Stimulated activated naive CD8-positive, alpha-beta T cell treated with anti-CD3 and anti-CD28 coated beads, Interleukin-15, Interleukin-2, amounts not matched to agents 100 ng/mL and 50 ng/mL, for 24 hours (primary cell): Measurements from ENCODE around the gene C1RL.

Source experiments
- H3K27ac Mint-ChIP-seq: one replicate; pipeline ENCODE4 v1.8.0; 2021; ENCODE audit warnings: mild to moderate bottlenecking, mixed read lengths
- H3K27me3 Mint-ChIP-seq: one replicate; pipeline ENCODE4 v1.8.0; 2021; ENCODE audit warnings: mixed read lengths
- H3K36me3 Mint-ChIP-seq: one replicate; pipeline ENCODE4 v1.8.0; 2021; ENCODE audit warnings: low read depth, mixed read lengths
- H3K4me1 Mint-ChIP-seq: one replicate; pipeline ENCODE4 v1.8.0; 2021; ENCODE audit warnings: low read depth, mixed read lengths
- H3K4me3 Mint-ChIP-seq: one replicate; pipeline ENCODE4 v1.8.0; 2021; ENCODE audit warnings: mild to moderate bottlenecking, mixed read lengths
- H3K9me3 Mint-ChIP-seq: one replicate; pipeline ENCODE4 v1.8.0; 2021; ENCODE audit warnings: mixed read lengths

Gene C1RL

DNA sequence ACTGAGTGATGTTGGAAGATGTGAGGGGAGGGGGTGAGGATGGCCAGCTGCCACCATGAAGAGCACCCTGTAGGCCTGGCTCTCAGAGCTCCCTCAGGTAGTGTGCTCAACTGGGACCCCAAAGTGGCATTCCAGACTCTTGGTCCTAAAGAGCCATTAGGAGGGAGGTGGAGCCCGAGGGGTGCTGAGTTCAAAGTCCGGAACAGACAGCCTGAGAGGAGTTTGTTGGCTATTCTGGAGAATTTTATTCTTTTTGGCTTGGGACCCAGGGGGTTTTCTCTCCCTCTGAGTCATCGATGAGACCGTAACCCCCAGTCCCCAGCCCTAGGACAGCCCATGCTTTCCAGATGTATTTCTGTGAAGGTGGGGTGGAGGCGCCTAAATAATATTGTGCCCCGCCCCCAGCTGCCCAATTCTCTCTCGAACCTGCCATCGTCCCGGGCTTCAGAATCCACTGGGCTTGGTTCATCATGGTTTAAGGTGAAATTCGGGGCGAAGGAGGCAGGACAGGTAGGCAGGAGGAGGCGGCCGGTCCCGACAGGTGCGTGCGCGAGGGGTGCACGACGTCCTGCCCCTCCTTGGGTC, 20.4 kb upstream of the C1RL start:
- Mint-ChIP-seq H3K27me3 (no peaks in the 10 kb centered on the region), H3K9me3 (no peaks in the 10 kb centered on the region), H3K27ac (no peak overlapping the region), H3K36me3 (no peaks in the 10 kb centered on the region), H3K4me1 (peaks cover 35% of the 10 kb centered on the region), H3K4me3 (peak overlapping the region; percentile 90)

GRCh38 chr12:7128681-7129286, 19.8 kb upstream of the C1RL start, which contains the start of gene RBP5:
Gene RBP5 (minus strand): TSS chr12:7128889. CDS start chr12:7128775, 114 bp downstream.
- Mint-ChIP-seq H3K9me3 (no peaks in the 10 kb centered on the region), H3K36me3 (no peaks in the 10 kb centered on the region), H3K27me3 (no peaks in the 10 kb centered on the region), H3K4me3 (peak within 1 kb of the TSS; percentile 90), H3K4me1 (peaks cover 35% of the 10 kb centered on the region), H3K27ac (no peak within 1 kb of the TSS)

- Mint-ChIP-seq H3K27ac (no peak overlapping the region), H3K27me3 (no peaks in the 10 kb centered on the region), H3K9me3 (no peaks in the 10 kb centered on the region), H3K4me3 (no peak overlapping the region), H3K4me1 (peaks cover 35% of the 10 kb centered on the region), H3K36me3 (no peaks in the 10 kb centered on the region)
These were observed 19.1 kb upstream of the C1RL start for GRCh38 chr12:7127916-7128626.

GRCh38 chr12:7125632-7126227, 16.7 kb upstream of the C1RL start:
- H3K27me3 Mint-ChIP-seq = no peaks in the 10 kb centered on the region
- no peak overlapping the region for H3K27ac Mint-ChIP-seq
- H3K4me3 Mint-ChIP-seq = no peak overlapping the region
- no peaks in the 10 kb centered on the region for H3K9me3 Mint-ChIP-seq
- peaks cover 4% of the 10 kb centered on the region for H3K36me3 Mint-ChIP-seq
- H3K4me1 Mint-ChIP-seq = peaks cover 15% of the 10 kb centered on the region

DNA sequence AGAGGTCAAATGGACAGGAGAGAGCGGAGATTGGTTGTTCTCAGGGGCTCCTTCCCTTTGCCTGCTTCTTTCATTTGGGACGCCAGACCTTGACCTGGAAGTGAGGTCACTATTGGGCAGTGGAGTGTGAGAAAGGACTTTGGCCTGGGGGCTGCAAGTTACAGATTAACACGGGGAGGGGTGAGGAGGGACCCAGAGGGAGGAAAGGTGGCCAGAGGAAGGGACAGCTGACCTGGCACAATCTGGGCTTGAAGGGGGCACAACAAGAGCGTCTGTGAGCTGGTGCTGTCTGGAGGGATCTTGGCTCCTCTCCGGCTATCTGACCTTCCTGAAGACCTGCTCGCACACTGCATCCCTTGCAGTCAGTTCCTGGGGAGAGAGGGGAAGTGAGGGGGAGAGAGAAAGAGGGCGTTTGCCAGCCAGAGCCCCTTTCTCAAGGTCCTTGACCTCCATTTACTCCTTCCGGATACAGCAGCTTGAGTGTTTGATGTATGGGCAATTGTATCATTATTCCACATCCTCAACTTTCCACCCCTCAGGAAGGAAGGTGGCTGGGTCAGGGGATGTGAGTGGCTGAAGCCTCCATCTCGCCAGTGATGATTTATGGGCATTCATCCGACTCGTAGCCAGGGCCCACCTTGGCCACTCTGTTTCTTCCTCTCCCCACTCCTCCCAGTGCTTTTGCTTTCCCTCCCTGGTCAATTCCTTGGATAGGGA, 14.9 kb upstream of the C1RL start:
- no peak overlapping the region for H3K4me3 Mint-ChIP-seq
- no peaks in the 10 kb centered on the region for H3K27me3 Mint-ChIP-seq
- peaks cover 4% of the 10 kb centered on the region for H3K36me3 Mint-ChIP-seq
- no peak overlapping the region for H3K27ac Mint-ChIP-seq
- peaks cover 2% of the 10 kb centered on the region for H3K4me1 Mint-ChIP-seq
- H3K9me3 Mint-ChIP-seq = no peaks in the 10 kb centered on the region

DNA sequence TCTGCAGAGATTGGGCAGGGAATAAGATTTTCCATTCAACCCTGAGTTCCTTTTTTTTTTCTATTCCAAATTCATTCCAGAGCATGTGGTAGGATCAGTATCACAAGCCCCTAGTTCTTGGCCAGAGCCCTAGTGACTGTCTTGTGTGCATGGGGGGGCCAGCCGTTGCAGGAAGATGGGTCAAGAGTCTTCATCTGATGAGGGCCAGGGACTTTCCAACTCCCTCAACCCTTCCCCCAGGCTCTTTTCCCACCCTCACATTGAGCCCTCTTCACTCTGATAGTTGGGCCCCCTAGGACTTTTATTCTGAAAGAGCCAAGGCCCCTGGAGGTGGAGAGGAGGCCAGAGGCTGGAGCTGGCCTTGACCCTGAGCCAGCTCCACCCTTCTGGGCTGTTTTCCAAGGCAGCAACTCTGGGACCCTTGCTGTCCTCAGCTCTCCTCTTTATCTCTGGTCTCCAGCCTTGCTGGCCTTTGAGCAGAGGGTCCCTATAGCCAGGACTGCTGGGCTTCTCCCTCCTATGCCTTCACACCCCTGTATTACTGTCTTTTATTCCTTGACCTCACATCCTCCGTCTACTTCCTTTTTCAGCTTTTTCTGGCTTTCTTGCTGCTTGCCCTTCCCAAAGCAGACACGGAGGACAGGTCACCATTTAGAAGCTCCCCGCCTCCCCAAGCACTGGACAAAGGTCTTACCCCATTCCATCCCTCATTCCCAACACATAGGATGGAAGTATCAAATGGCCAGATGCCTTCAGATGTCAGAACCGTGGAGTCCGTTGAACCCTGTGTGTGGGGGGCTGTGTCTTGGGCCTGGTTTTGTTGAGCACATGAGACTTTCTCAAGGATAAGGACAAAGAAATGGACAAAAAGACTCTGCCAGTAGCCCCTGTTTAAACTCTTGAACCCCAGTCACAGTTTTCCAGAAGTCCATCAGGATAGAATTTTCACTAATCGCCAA, 14.1 kb upstream of the C1RL start:
- no peaks in the 10 kb centered on the region for H3K4me1 Mint-ChIP-seq
- no peak overlapping the region for H3K4me3 Mint-ChIP-seq
- no peaks in the 10 kb centered on the region for H3K27me3 Mint-ChIP-seq
- H3K36me3 Mint-ChIP-seq = peaks cover 11% of the 10 kb centered on the region
- no peak overlapping the region for H3K27ac Mint-ChIP-seq
- H3K9me3 Mint-ChIP-seq = no peaks in the 10 kb centered on the region

DNA sequence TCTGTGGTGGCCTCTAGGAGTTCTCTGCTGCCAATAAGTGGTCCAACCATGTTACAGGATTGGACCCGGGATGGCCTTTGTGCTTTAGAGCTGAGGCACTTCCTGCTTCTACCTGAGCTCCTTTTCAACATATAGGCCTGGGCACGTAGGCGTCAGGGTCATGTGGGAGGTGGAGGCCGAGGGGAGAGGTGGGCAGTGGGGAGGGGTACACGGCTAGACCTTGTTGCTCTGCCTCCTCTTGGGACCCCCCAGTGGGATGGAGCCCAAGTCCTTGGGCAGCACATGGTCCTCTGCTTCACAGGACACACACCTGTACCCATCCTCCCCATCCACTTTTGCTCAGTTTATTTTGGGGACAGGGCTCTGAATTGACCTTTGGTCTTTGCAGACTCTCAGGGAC, 12.3 kb upstream of the C1RL start:
- Mint-ChIP-seq H3K9me3 (no peaks in the 10 kb centered on the region), H3K27ac (no peak overlapping the region), H3K27me3 (no peaks in the 10 kb centered on the region), H3K36me3 (peaks cover 21% of the 10 kb centered on the region), H3K4me3 (no peak overlapping the region), H3K4me1 (no peaks in the 10 kb centered on the region)

DNA sequence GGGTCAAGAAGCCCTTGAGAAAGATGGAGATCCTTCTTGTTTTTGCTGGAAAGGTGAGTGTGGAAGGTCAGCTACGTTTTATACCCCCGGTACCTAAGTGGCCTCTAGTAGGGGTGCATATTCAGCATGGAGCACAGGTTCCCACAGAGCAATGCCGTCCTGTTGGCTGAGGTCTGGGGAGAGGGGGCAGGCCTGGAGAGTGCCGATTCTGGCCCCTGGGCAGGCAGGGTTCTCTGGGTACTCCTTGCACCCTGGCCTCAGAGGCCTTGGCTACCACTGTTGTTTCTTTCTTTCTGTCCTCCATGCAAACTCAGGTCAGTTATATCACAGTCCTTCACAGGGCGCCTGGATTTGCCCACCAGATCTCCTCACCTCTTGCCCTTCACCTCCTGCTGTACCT, 11.2 kb upstream of the C1RL start:
- Mint-ChIP-seq H3K27ac (no peak overlapping the region), H3K4me3 (no peak overlapping the region), H3K9me3 (no peaks in the 10 kb centered on the region), H3K4me1 (no peaks in the 10 kb centered on the region), H3K27me3 (no peaks in the 10 kb centered on the region), H3K36me3 (peaks cover 27% of the 10 kb centered on the region)

- no peak overlapping the region for H3K4me3 Mint-ChIP-seq
- H3K27ac Mint-ChIP-seq = no peak overlapping the region
- peaks cover 40% of the 10 kb centered on the region for H3K36me3 Mint-ChIP-seq
- H3K9me3 Mint-ChIP-seq = no peaks in the 10 kb centered on the region
- H3K4me1 Mint-ChIP-seq = no peaks in the 10 kb centered on the region
- no peaks in the 10 kb centered on the region for H3K27me3 Mint-ChIP-seq
These were observed 9.9 kb upstream of the C1RL start for GRCh38 chr12:7118881-7119280.

DNA sequence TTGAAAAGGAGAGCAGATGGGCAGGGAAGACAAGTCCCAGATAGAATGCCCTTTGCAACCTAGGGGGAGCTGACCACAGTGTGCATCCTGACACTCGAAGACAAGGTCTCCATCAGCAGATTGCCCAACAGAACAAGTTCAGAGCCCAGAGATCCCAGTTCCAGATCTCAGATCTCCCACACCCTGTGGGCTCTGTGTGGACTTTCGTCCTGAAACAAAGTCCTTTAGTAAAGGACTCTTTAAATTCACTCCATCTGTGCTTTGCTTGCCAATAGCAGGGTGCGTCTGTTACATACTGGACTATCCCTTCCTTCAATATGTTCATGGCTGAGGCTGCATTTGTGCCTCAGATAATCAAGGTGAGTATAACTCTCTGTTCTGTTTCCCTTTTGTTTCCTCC, 8.7 kb upstream of the C1RL start:
- Mint-ChIP-seq H3K4me3 (no peak overlapping the region), H3K4me1 (no peaks in the 10 kb centered on the region), H3K27me3 (no peaks in the 10 kb centered on the region), H3K36me3 (peaks cover 40% of the 10 kb centered on the region), H3K9me3 (no peaks in the 10 kb centered on the region), H3K27ac (no peak overlapping the region)

DNA sequence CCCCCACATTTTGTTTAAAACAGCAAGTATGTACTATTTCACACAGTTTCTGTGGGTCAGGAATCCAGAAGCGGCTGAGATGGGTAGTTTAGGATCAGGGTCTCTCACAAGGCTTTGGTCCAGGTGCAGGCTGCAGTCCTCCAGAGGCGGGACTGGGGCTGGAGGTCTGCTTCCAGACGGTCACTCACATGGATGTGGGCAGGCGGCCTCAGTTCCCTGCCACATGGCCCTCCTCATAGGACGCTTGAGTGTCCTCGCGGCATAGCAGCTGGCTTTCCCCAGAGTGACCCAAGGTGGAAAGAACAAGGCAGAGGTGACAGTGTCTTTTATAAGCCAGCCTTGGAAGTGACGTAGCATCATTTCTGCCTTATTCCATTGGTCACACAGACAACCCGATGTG, 7.9 kb upstream of the C1RL start:
- Mint-ChIP-seq H3K36me3 (peaks cover 39% of the 10 kb centered on the region), H3K4me3 (no peak overlapping the region), H3K27me3 (no peaks in the 10 kb centered on the region), H3K9me3 (no peaks in the 10 kb centered on the region), H3K4me1 (no peaks in the 10 kb centered on the region), H3K27ac (no peak overlapping the region)

DNA sequence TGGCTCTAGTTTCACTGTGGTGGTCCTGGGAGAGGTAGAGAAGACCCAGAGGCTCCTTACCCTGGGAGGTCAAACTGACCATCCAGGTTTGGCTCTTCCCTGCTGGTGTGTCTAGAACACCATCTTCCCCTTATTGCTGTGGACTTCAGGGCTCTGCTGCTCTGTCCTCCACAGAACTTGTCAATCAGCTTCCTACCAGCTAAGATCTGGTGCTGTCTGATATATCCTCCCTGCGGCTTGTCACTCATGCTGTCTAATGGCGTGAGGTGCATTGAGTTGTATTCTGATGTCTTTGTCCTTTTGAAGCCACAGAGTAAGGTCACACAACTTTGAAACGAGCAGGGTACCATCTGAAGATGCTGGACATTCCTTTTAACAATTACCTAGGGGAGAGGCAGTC, 7.2 kb upstream of the C1RL start:
- H3K4me3 Mint-ChIP-seq = no peak overlapping the region
- H3K27ac Mint-ChIP-seq = no peak overlapping the region
- no peaks in the 10 kb centered on the region for H3K9me3 Mint-ChIP-seq
- no peaks in the 10 kb centered on the region for H3K27me3 Mint-ChIP-seq
- H3K4me1 Mint-ChIP-seq = no peaks in the 10 kb centered on the region
- H3K36me3 Mint-ChIP-seq = peaks cover 38% of the 10 kb centered on the region

DNA sequence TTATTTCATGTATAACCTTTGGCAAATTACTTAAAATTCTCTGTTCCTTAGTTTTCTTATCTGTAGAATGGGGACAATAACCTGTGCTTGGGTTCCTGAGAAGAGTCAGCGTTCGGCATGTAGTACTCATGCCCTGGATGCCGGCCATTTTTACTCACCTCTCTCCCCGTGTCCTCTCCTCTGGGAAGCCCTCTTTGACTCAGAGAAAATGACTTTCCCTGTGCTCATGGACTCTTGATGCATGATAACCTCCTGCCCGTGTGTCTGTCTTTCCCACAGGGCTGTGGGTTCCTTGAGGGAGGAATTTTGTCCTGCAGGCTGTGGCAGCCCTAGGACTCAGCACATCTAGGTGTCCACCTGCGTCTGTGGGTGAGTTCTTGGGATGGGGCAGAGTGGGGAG, 5.8 kb upstream of the C1RL start:
- Mint-ChIP-seq H3K4me1 (peaks cover 7% of the 10 kb centered on the region), H3K36me3 (peaks cover 43% of the 10 kb centered on the region), H3K27me3 (no peaks in the 10 kb centered on the region), H3K9me3 (no peaks in the 10 kb centered on the region), H3K4me3 (no peak overlapping the region), H3K27ac (no peak overlapping the region)

DNA sequence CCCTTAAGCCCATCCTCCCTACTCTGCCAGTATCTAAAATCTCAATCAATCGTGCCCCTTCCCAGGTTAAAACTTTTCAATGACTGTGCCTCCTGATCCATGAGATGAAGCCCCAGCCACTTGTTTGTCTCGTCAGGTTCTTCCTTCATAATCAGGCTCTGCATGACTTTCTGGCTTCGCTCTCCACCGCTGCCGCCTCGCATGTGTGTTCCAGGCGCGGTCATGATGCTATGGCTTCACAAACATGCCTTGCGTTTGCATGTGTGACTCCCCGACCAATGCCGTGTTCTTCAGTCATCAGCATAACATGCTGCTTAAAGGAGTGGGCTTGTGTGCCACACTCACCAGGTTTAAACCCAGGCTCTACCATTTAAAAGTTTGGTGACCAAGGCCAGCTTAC, 5.0 kb upstream of the C1RL start:
- no peaks in the 10 kb centered on the region for H3K27me3 Mint-ChIP-seq
- no peak overlapping the region for H3K4me3 Mint-ChIP-seq
- H3K9me3 Mint-ChIP-seq = no peaks in the 10 kb centered on the region
- H3K4me1 Mint-ChIP-seq = peaks cover 13% of the 10 kb centered on the region
- no peak overlapping the region for H3K27ac Mint-ChIP-seq
- H3K36me3 Mint-ChIP-seq = peaks cover 43% of the 10 kb centered on the region
